ENCODE data around the gene PRR18. TPM values are rescaled to one million over a fixed set of nuclear protein-coding genes. Genes with fewer than 3 reads are reported as not detected.

PRR18 gene
- total and polyA plus RNA-seq, 2 of the 8 experiments (the other 6 are each of a cell fraction or from before 2014, with no cell fraction given) = 0.08 to 0.19 TPM

- Histone ChIP-seq H3K27ac (ENCODE audit: low read depth, low read length) (no peak overlapping the region), H2AFZ (ENCODE audit: low read length) (no peak overlapping the region), H3K14ac (ENCODE audit: insufficient read length) (no peak overlapping the region), H3K9me3 (ENCODE audit: insufficient read depth in 2 of 2, low read depth in 1 of 2, low read length in 1 of 2) (no peaks in the 10 kb centered on the region), H3K79me2 (ENCODE audit: control insufficient read depth in 1 of 2, insufficient read depth in 2 of 2, low read length in 2 of 2) (no peaks in the 10 kb centered on the region), H3K36me3 (ENCODE audit: control insufficient read depth in 2 of 4, insufficient read depth in 4 of 4, low read length in 3 of 4) (no peaks in the 10 kb centered on the region), H3K27me3 (replicated peaks in 1 of 4; ENCODE audit: control insufficient read depth in 3 of 4, extremely low read depth in 1 of 4, insufficient read depth in 3 of 4, low read length in 3 of 4) (peaks cover 0 to 19% (median 18%) of the 10 kb centered on the region in 4 experiments; a peak in 6 of 7 replicates), H2BK20ac (ENCODE audit: low read length) (no peak overlapping the region), H2BK12ac (ENCODE audit: low read depth, low read length) (no peak overlapping the region), H4K5ac (ENCODE audit: insufficient read length, low read depth, low read length) (no peak overlapping the region), H2BK15ac (ENCODE audit: low read length) (no peak overlapping the region), H3K4ac (replicated peaks; ENCODE audit: insufficient read length, low read depth, low read length) (no peak overlapping the region), H3K4me2 (ENCODE audit: insufficient read depth in 1 of 2, low read depth in 2 of 2, low read length in 2 of 2) (no peak overlapping the region), H3K23me2 (ENCODE audit: low read depth, low read length) (no peaks in the 10 kb centered on the region), H4K8ac (ENCODE audit: extremely low read depth, insufficient read depth, low read length) (no peak overlapping the region), H3K4me3 (ENCODE audit: extremely low read depth in 1 of 4, insufficient read depth in 2 of 4, low read depth in 3 of 4, low read length in 4 of 4) (no peak overlapping the region), H2BK5ac (ENCODE audit: low read depth, low read length) (no peak overlapping the region), H4K20me1 (replicated peaks in 1 of 2; ENCODE audit: control insufficient read depth in 1 of 2, insufficient read depth in 2 of 2, low read length in 2 of 2) (no peaks in the 10 kb centered on the region), H3K4me1 (replicated peaks in 1 of 4; ENCODE audit: control insufficient read depth in 3 of 4, insufficient read depth in 4 of 4, low read length in 3 of 4) (peaks cover 0 to 6% (median 1%) of the 10 kb centered on the region in 4 experiments; a peak in 4 of 7 replicates), H3K23ac (ENCODE audit: insufficient read length) (no peak overlapping the region), H3K56ac (replicated peaks; ENCODE audit: insufficient read length, low read depth, low read length) (no peak overlapping the region), H4K91ac (replicated peaks; ENCODE audit: insufficient read length, low read length) (no peak overlapping the region), H3K79me1 (ENCODE audit: low read depth, low read length) (no peaks in the 10 kb centered on the region), H2AK5ac (ENCODE audit: low read depth, low read length) (no peak overlapping the region), H3K9ac (replicated peaks in 1 of 4; ENCODE audit: extremely low read depth in 1 of 4, low read depth in 3 of 4, low read length in 3 of 4) (no peak overlapping the region), H3K18ac (ENCODE audit: extremely low read depth, low read length) (no peak overlapping the region), H2BK120ac (replicated peaks; ENCODE audit: low read depth, low read length) (no peak overlapping the region)
- FAIRE-seq (no peak), DNase-seq (ENCODE audit: low read depth in 1 of 2, low spot score in 2 of 2) (no peak)
- TF ChIP-seq GTF2F1 (IDR thresholded peaks at IDR 0.05; ENCODE audit: borderline replicate concordance, low read depth, low read length) = no peak
- no peak for TF ChIP-seq RFX5 (IDR thresholded peaks at IDR 0.05; ENCODE audit: borderline replicate concordance, low read depth, low read length)
- TF ChIP-seq ATF3 (IDR thresholded peaks at IDR 0.05; ENCODE audit: insufficient read depth, low read depth, low read length) = no peak
- TF ChIP-seq RAD21 (IDR thresholded peaks at IDR 0.05 in 1 of 2, conservative IDR thresholded peaks at IDR 0.05 in 1 of 2; ENCODE audit: low read depth in 2 of 2, low read length in 2 of 2) = no peak
- no peak for TF ChIP-seq SIN3A (conservative IDR thresholded peaks at IDR 0.05 in 1 of 2, IDR thresholded peaks at IDR 0.05 in 1 of 2; ENCODE audit: low read depth in 1 of 2, low read length in 2 of 2)
- no peak for TF ChIP-seq POLR2A (IDR thresholded peaks at IDR 0.05; ENCODE audit: control extremely low read depth in 1 of 2, low read depth in 2 of 2, low read length in 2 of 2)
- no peak for TF ChIP-seq CHD1 (IDR thresholded peaks at IDR 0.05; ENCODE audit: low read depth, low read length)
- TF ChIP-seq CHD2 (IDR thresholded peaks at IDR 0.05; ENCODE audit: low read length) = no peak
- CTCF ChIA-PET (ENCODE audit: partially characterized antibody) = interaction anchor here (0.5 to 3.2 kb wide), 4 partner anchors 11 to 130 kb away, joined by 3 to 19 read pairs (median 4); no protein-coding TSS in a partner anchor
- POLR2A ChIA-PET (ENCODE audit: partially characterized antibody) = no interaction called here
- WGBS, 2 experiments (ENCODE audit: extremely low coverage in 1 of 2, insufficient coverage in 1 of 2, insufficient read length in 1 of 2, insufficient replicate concordance in 2 of 2, low coverage in 1 of 2, low lambda C conversion rate in 2 of 2, missing lambda C conversion rate in 1 of 2) = 87% methylated on average over 10 of the region's 10 CpGs; no CpG with 5 or more reads in 1 of the 2 experiments
Observed at GRCh38 chr6:166270706-166271375, 37.4 kb downstream of the PRR18 start.

Data from H1 (cell line).